OCI-LY7 (cell line): Measurements from ENCODE around the gene METTL21A.

ENCODE experiments used
- EZH2phosphoT487 ChIP-seq: fragments of 200-600 bp; sonication (generic); IDR thresholded peaks from 2 replicates; pipeline ENCODE4 v1.6.1; 2018; ENCODE audit warnings: low read depth, borderline replicate concordance, mild to moderate bottlenecking, mixed run types, antibody characterized with exemption, low read length, moderate library complexity, mixed read lengths
- TF ChIP-seq, protein P1 (sequence below): fragments of 200-600 bp; sonication (generic); conservative IDR thresholded peaks from 2 replicates; pipeline ENCODE4 v1.5.1; 2014; ENCODE audit warnings: mild to moderate bottlenecking, antibody characterized with exemption, low read length, moderate library complexity, mixed read lengths

DNA sequence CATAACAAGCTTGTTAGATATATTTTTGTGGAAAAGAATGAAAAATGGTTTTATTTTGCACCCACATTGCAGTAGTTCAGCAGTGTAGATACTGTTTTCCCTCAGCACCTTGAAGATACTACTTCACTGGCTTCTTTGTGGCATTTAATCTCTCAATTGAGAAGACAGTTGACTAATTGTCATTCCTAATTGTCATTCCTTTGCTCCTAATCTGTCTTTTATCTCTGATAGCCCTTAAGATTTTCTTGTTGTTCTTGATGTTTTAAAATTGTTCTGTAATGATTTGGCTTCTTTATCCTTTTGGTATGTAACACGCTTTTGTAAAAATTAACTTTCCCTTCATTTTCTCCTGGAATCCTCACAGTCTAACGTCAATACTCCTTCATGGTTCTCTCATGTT lies 48.2 kb upstream of the METTL21A start:
- TF ChIP-seq, protein P1, sequence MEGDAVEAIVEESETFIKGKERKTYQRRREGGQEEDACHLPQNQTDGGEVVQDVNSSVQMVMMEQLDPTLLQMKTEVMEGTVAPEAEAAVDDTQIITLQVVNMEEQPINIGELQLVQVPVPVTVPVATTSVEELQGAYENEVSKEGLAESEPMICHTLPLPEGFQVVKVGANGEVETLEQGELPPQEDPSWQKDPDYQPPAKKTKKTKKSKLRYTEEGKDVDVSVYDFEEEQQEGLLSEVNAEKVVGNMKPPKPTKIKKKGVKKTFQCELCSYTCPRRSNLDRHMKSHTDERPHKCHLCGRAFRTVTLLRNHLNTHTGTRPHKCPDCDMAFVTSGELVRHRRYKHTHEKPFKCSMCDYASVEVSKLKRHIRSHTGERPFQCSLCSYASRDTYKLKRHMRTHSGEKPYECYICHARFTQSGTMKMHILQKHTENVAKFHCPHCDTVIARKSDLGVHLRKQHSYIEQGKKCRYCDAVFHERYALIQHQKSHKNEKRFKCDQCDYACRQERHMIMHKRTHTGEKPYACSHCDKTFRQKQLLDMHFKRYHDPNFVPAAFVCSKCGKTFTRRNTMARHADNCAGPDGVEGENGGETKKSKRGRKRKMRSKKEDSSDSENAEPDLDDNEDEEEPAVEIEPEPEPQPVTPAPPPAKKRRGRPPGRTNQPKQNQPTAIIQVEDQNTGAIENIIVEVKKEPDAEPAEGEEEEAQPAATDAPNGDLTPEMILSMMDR = no peak
- no peak for TF ChIP-seq EZH2phosphoT487
